Lower lobe of right lung (tissue), 2 donors: Measurements from ENCODE around the gene NINL. TPM values are rescaled to one million over a fixed set of nuclear protein-coding genes. Genes with fewer than 3 reads are reported as not detected.
"Not testable (repeated sequence)": the region's sequence is repeated elsewhere in the genome, so short reads cannot be mapped to it uniquely, and the experiment has no call there.

Source experiments
- ATAC-seq, 2 donors: fragments of 200-7000 bp; cut with Tn5 transposase; one replicate each; pipeline ENCODE4 v1.9.1; 2020 to 2022; ENCODE audit warnings: mild to moderate bottlenecking in 2 of 2, moderate library complexity in 2 of 2
- DNase-seq: peaks from one replicate; pipeline ENCODE4 v3.0.0-alpha.2; 2020
- H3K27ac ChIP-seq: fragments of 200-600 bp; one replicate; pipeline ENCODE4 v1.8.0; 2022
- H3K27me3 ChIP-seq: fragments of 200-600 bp; one replicate; pipeline ENCODE4 v1.8.0; 2022; ENCODE audit warnings: low read depth
- H3K36me3 ChIP-seq: fragments of 200-600 bp; one replicate; pipeline ENCODE4 v1.8.0; 2022; ENCODE audit warnings: mild to moderate bottlenecking
- H3K4me1 ChIP-seq: fragments of 200-600 bp; one replicate; pipeline ENCODE4 v1.8.0; 2022
- H3K4me3 ChIP-seq: fragments of 200-600 bp; one replicate; pipeline ENCODE4 v1.8.0; 2022; ENCODE audit warnings: mild to moderate bottlenecking
- H3K9me3 ChIP-seq: fragments of 200-600 bp; one replicate; pipeline ENCODE4 v1.8.0; 2022
- intact Hi-C: fragments of 100-400 bp; cut with DNase I; formaldehyde crosslinking; loops from one replicate; pipeline ENCODE4 v1.11.0; 2022
- total RNA-seq: library from RNA; stranded (reverse); fragmentation: NEBNext Ultra II Directional; extraction: Animal tissue kit (Norgen Biotek cat#: 25700); gene quantifications from one replicate; pipeline ENCODE4 v1.2.1, GENCODE V29; 2021
- TF ChIP-seq, protein P1 (sequence below): fragments of 200-600 bp; IDR thresholded peaks from one replicate; pipeline ENCODE4 v1.8.0; 2022; ENCODE audit warnings: antibody characterized with exemption, mild to moderate bottlenecking
- donor health status: DM: no; HTN: yes; CAD: no; lungs with severe emphysema.

Gene NINL
- total RNA-seq, 1 donor from 2014 or later = 10.7 TPM

DNA sequence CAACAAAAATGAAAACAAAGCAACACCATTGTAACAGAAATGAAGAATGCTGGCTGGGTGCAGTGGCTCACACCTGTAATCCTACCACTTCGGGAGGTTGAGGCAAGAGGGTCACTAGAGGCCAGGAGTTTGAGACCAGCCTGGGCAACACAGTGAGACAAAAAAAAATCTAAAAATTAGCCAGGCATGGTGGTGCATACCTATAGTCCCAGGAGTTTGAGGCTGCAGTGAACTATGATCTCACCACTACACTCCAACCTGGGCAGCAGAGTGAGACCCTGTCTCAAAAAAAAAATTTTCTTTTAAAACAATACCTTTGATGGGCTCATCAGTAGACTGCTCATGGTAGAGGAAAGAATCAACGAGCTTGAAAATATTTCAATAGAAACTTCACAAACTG lies 18.5 kb downstream of the NINL start:
- TF ChIP-seq, protein P1, sequence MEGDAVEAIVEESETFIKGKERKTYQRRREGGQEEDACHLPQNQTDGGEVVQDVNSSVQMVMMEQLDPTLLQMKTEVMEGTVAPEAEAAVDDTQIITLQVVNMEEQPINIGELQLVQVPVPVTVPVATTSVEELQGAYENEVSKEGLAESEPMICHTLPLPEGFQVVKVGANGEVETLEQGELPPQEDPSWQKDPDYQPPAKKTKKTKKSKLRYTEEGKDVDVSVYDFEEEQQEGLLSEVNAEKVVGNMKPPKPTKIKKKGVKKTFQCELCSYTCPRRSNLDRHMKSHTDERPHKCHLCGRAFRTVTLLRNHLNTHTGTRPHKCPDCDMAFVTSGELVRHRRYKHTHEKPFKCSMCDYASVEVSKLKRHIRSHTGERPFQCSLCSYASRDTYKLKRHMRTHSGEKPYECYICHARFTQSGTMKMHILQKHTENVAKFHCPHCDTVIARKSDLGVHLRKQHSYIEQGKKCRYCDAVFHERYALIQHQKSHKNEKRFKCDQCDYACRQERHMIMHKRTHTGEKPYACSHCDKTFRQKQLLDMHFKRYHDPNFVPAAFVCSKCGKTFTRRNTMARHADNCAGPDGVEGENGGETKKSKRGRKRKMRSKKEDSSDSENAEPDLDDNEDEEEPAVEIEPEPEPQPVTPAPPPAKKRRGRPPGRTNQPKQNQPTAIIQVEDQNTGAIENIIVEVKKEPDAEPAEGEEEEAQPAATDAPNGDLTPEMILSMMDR = no peak
- Histone ChIP-seq H3K9me3 (no peaks in the 10 kb centered on the region), H3K4me1 (no peaks in the 10 kb centered on the region), H3K4me3 (no peak overlapping the region), H3K36me3 (no peaks in the 10 kb centered on the region), H3K27ac (no peak overlapping the region), H3K27me3 (no peaks in the 10 kb centered on the region)
- ATAC-seq (no peak), DNase-seq (no peak)
- intact Hi-C loops = no loop called here

DNA sequence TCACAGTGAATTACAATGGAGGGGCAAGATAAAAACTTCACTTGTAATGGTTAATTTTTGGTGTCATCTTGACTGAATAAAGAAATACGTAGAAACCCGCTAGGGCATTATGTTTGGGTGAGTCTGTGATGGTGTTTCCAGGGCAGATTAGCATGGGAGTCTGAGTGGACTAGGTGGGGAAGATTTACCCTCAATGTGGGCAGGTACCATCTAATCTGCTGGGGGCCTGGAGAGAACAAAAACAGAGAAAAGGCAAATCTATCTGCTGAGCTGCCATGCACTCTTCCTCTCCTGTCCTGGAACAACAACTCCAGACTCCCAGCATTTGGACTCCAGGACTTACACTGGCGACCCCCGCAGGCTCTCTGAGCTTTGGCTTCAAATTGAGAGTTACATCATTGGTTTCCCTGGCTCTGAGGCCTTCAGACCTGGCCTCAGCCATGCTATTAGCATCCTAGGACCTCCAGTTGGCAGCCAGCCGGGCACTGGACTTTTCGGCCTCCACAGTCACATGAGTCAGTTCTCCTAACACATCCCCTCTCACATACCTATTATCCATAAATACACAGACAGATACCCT lies 19.7 kb downstream of the NINL start:
- TF ChIP-seq, protein P1 = no peak
- Histone ChIP-seq H3K36me3 (no peaks in the 10 kb centered on the region), H3K27me3 (no peaks in the 10 kb centered on the region), H3K4me1 (no peaks in the 10 kb centered on the region), H3K9me3 (no peaks in the 10 kb centered on the region), H3K4me3 (no peak overlapping the region), H3K27ac (no peak overlapping the region)
- intact Hi-C loops = no loop called here
- ATAC-seq (no peak), DNase-seq (no peak)

GRCh38 chr20:25563876-25564275 lies 21.5 kb downstream of the NINL start:
- no peak for DNase-seq
- Histone ChIP-seq H3K36me3 (no peaks in the 10 kb centered on the region), H3K27me3 (no peaks in the 10 kb centered on the region), H3K9me3 (no peaks in the 10 kb centered on the region), H3K4me3 (no peak overlapping the region), H3K4me1 (no peaks in the 10 kb centered on the region), H3K27ac (no peak overlapping the region)
- intact Hi-C loops = no loop called here
- TF ChIP-seq, protein P1 = no peak
- no peak for ATAC-seq

DNA sequence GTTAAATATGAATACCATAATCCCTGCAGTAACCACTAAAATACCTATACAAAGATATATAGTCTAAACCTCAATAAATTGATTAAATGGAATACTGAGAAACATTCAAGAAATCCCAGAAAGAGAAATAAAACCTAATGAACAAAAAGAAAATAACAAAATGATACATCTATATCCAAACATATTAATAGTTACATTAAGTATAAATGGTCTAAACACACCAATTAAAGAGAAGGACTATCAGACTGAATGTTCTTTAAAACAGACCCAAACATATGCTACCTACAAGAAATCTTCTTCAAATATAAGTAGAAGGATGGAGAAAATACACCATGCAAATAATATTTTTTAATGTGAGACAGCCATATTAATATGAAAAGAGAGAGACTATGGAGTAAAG lies 22.0 kb downstream of the NINL start:
- ATAC-seq = no peak
- Histone ChIP-seq H3K4me3 (no peak overlapping the region), H3K36me3 (no peaks in the 10 kb centered on the region), H3K27ac (no peak overlapping the region), H3K27me3 (no peaks in the 10 kb centered on the region), H3K9me3 (no peaks in the 10 kb centered on the region), H3K4me1 (no peaks in the 10 kb centered on the region)
- no peak for DNase-seq
- intact Hi-C loops = no loop called here
- TF ChIP-seq, protein P1 = no peak

DNA sequence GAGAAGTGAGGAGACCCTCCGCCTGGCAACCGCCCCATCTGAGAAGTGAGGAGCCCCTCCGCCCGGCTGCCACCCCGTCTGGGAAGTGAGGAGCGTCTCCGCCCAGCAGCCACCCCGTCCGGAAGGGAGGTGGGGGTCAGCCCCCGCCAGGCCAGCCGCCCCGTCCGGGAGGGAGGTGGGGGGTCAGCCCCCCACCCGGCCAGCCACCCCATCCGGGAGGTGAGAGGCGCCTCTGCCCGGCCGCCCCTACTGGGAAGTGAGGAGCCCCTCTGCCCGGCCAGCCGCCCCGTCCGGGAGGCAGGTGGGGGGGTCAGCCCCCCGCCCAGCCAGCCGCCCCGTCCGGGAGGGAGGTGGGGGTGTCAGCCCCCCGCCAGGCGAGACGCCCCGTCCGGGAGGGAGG lies 23.6 kb downstream of the NINL start:
- intact Hi-C loops, DNase-seq, H3K4me1 ChIP-seq: not testable (repeated sequence)

GRCh38 chr20:25553819-25554296 lies 31.5 kb downstream of the NINL start:
- Histone ChIP-seq H3K36me3 (no peaks in the 10 kb centered on the region), H3K9me3 (no peaks in the 10 kb centered on the region), H3K27ac (no peak overlapping the region), H3K4me3 (no peak overlapping the region), H3K4me1 (peaks cover 17% of the 10 kb centered on the region), H3K27me3 (no peaks in the 10 kb centered on the region)
- ATAC-seq (no peak), DNase-seq (no peak)
- intact Hi-C loops = no loop called here
- TF ChIP-seq, protein P1 = no peak

More for the DNA sequence above, 23.6 kb downstream of the NINL start:
- H3K9me3 ChIP-seq, H3K36me3 ChIP-seq, H3K27ac ChIP-seq, H3K27me3 ChIP-seq, ATAC-seq, H3K4me3 ChIP-seq: not testable (repeated sequence)
